Osteocyte (in vitro differentiated cells): Measurements from ENCODE around the gene ITGA11. TPM values are rescaled to one million over a fixed set of nuclear protein-coding genes. Genes with fewer than 3 reads are reported as not detected.

Source experiments
- DNase-seq: peaks from one replicate; pipeline ENCODE4 v3.0.0; 2021; ENCODE audit warnings: mixed read lengths; ENCODE audit not compliant: unreplicated experiment; ENCODE audit errors: extremely low spot score
- H3K27ac Mint-ChIP-seq: one replicate; pipeline ENCODE4 v1.8.0; 2021; ENCODE audit warnings: mild to moderate bottlenecking, mixed read lengths; ENCODE audit not compliant: unreplicated experiment
- H3K27me3 Mint-ChIP-seq: one replicate; pipeline ENCODE4 v1.8.0; 2021; ENCODE audit warnings: mixed read lengths; ENCODE audit not compliant: unreplicated experiment
- H3K36me3 Mint-ChIP-seq: one replicate; pipeline ENCODE4 v1.8.0; 2021; ENCODE audit warnings: mixed read lengths; ENCODE audit not compliant: unreplicated experiment
- H3K4me1 Mint-ChIP-seq: one replicate; pipeline ENCODE4 v1.8.0; 2021; ENCODE audit warnings: mixed read lengths; ENCODE audit not compliant: unreplicated experiment
- H3K4me3 Mint-ChIP-seq: one replicate; pipeline ENCODE4 v1.8.0; 2021; ENCODE audit warnings: mild to moderate bottlenecking, moderate library complexity, mixed read lengths; ENCODE audit not compliant: unreplicated experiment
- H3K9me3 Mint-ChIP-seq: one replicate; pipeline ENCODE4 v1.8.0; 2021; ENCODE audit warnings: mixed read lengths; ENCODE audit not compliant: unreplicated experiment
- CTCF ChIP-seq: fragments of 200-600 bp; sonication (generic); IDR thresholded peaks from 2 replicates; pipeline ENCODE4 v1.5.0; 2021; ENCODE audit warnings: antibody characterized with exemption, mild to moderate bottlenecking, moderate library complexity
- total RNA-seq: library from RNA; stranded (reverse); gene quantifications from 2 replicates; pipeline ENCODE4 v1.2.1, GENCODE V29; 2021

Gene ITGA11
- total RNA-seq, 1 donor from 2014 or later: 1,149 TPM

- Mint-ChIP-seq H3K4me3 (no peak overlapping the region), H3K9me3 (no peaks in the 10 kb centered on the region), H3K27ac (peak overlapping the region; percentile 100), H3K4me1 (peaks cover 53% of the 10 kb centered on the region), H3K27me3 (no peaks in the 10 kb centered on the region), H3K36me3 (peaks cover 76% of the 10 kb centered on the region)
- no peak for TF ChIP-seq CTCF
- DNase-seq: no peak
Measured at GRCh38 chr15:68354268-68354667, 77.7 kb downstream of the ITGA11 start.

DNA sequence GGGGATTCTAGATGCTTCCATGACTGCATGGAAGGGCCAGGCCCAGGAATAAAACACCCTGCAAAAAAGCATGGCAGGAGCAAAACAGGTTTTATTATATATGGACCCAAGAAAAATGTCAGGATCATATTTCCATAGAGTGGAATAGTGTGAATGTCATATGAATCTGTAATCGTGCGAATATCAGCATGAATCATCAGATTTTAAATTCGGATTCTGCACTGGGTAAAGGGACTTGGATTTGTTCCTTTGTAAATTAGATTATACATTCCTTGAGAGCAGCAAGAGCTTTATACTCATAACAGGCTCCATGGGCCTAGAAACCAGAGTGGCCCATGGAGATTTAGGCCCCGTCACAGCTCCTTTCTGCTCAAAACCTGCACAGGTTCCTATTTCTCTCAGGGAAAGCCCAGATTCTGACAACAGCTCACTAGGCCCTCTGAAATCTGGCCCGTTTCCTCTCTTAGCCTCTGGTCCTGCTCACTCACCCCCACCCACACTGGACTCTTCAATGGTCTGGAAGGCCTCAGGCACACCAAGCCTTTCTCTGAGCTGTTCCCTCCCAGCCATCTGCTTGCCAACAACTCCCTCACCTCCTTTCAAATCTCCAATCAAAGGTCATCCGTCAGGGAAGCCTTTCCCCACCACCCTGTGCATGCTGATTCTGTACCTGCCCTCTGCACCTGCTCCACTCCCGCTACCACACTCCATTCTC is 78.4 kb downstream of the ITGA11 start:
- H3K4me3 Mint-ChIP-seq: peak overlapping the region; percentile 10
- H3K9me3 Mint-ChIP-seq: no peaks in the 10 kb centered on the region
- H3K4me1 Mint-ChIP-seq: peaks cover 58% of the 10 kb centered on the region
- TF ChIP-seq CTCF: no peak
- peaks cover 75% of the 10 kb centered on the region for H3K36me3 Mint-ChIP-seq
- peak overlapping the region; percentile 100 for H3K27ac Mint-ChIP-seq
- DNase-seq: no peak
- H3K27me3 Mint-ChIP-seq: no peaks in the 10 kb centered on the region

DNA sequence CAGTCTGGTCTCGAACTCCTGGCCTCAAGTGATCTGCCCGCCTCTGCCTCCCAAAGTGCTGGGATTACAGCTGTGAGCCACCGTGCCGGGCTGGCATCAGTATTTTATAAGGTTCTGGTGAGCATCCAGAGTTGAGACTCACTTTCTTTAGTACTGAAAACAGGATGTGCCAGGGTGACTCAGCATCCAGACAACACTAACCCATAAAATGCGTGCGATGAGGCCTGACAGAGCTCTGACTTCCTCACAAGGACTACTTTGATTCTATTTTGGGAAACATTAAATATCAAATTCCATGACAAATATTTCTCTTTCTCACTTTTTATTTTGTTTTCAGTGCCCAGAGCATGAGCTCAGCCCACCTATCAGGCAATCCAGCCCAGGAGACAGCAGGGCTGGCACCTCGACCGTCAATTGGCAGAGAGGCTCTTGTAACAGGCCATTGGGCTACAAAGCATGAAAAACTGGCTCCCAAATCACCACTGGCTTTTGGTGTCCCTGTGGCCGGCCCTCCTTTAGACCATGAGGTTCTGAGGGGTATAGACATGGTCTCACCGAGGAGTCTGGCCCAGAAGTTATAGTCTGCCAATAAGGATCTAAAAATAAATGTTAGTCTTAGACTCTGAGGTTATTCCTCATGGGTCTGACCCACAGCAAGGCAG is 79.4 kb downstream of the ITGA11 start:
- Mint-ChIP-seq H3K4me3 (peak overlapping the region; percentile 44), H3K9me3 (no peaks in the 10 kb centered on the region), H3K27me3 (no peaks in the 10 kb centered on the region), H3K27ac (peak overlapping the region; percentile 100), H3K4me1 (peaks cover 68% of the 10 kb centered on the region), H3K36me3 (peaks cover 71% of the 10 kb centered on the region)
- peak; percentile 90 for DNase-seq
- no peak for TF ChIP-seq CTCF

GRCh38 chr15:68349151-68349550 is 82.8 kb downstream of the ITGA11 start:
- DNase-seq: no peak
- Mint-ChIP-seq H3K4me1 (peaks cover 79% of the 10 kb centered on the region), H3K9me3 (no peaks in the 10 kb centered on the region), H3K4me3 (no peak overlapping the region), H3K36me3 (peaks cover 75% of the 10 kb centered on the region), H3K27me3 (no peaks in the 10 kb centered on the region), H3K27ac (peak overlapping the region; percentile 100)
- TF ChIP-seq CTCF: no peak

DNA sequence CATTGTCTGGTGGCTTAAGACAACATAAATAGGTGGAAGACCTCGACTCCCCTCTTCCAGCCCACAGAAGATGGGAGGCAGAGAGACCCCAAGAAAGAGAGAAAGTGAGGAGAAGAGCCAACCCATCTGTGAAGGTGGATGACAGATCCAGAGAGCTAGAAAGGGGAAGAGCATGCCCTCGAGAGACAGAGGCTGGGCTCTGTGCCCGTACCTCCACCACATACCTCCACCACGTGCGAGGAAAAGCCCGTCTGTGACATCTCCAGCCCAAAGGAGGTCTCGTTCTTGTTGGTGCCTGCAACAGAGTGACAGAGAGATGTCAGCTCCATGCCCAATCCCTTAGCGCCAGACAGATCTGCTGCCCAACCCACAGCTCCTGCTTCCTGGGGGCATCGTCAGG is 83.4 kb downstream of the ITGA11 start:
- no peak for DNase-seq
- peaks cover 77% of the 10 kb centered on the region for H3K4me1 Mint-ChIP-seq
- no peak for TF ChIP-seq CTCF
- H3K27ac Mint-ChIP-seq: peak overlapping the region; percentile 100
- H3K9me3 Mint-ChIP-seq: no peaks in the 10 kb centered on the region
- H3K4me3 Mint-ChIP-seq: no peak overlapping the region
- no peaks in the 10 kb centered on the region for H3K27me3 Mint-ChIP-seq
- H3K36me3 Mint-ChIP-seq: peaks cover 74% of the 10 kb centered on the region
